C4-2B (cell line): ENCODE results near the gene PPP1R14C.

ENCODE experiments used
- H3K27ac ChIP-seq: fragments of 450-650 bp; 2 replicates; pipeline ENCODE4 v1.5.1; 2017
- CTCF ChIP-seq: fragments of 450-650 bp; conservative IDR thresholded peaks from 2 replicates; pipeline ENCODE4 v1.5.1; 2017; ENCODE audit warnings: mild to moderate bottlenecking
- ZFX ChIP-seq: fragments of 450-650 bp; IDR thresholded peaks from 2 replicates; pipeline ENCODE4 v1.6.1; 2017

The PPP1R14C gene

DNA sequence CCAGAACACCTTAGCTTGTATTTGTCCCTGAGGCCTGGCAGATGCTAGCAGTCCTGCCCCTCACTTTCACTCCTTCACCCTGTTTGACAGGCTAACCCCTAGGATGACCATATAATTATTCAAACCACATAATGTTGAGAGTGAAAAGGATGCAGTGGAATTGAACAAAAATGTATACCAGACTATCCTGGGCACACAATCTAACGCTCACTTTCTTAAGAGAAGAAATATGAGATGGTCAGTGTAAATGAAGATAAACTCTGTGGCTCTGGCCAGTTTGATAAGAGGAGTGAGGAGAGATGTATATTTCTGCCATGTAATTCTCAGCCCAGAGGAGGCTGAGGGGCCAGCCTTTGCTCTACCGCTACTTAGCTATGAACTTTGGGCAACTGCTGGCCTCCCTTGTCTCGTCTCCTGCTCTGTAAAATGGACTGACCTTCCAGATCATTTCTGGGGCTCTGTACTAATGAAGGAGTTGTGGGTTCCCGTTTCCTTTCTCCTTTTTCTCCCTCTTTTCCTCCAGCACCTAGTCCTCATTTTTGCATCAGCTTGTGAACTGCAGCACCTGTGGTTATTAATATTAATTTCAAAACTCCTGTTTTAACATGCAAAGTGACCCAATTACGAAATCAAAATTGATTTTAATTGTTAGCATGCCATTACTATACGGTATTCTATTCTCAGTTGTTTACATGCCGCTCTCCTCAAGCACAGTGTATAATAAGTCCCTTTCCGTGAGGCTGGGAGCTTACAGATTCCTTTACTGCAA is 133.5 kb downstream of the PPP1R14C start:
- H3K27ac ChIP-seq = no peak overlapping the region
- TF ChIP-seq CTCF = no peak
- TF ChIP-seq ZFX = no peak

DNA sequence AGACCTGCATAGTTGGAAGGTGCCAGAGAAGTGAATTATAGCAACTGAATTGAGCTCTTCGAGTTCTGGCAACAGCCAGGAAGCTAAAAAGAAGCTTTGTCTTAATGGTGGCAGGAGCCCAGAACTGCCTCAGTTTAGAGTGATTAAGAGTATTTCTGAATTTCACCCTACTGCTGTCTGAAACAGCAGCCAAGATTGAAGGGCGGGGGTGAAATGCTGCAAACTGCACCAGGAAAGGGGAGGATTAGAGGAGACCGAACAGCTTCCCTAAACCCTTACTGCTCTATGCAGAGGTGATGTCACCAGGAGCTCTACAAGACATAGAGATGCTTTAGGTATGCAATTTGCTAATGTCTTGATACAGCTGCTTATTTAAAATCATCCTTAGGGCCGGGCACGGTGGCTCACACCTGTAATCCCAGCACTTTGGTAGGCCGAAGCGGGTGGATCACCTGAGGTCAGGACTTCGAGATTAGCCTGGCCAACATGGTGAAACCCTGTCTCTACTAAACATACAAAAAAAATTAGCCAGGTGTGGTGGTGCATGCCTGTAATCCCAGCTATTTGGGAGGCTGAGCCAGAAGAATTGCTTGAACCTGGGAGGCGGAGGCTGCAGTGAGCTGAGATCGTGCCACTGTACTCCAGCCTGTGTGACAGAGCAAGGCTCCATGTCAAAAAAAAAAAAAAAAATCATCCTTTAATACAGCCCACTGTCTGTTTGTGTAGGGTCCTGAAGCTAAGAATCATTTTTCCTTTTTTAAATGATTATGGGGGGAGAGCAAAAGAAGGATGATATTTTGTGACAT is 134.3 kb downstream of the PPP1R14C start:
- no peak overlapping the region for H3K27ac ChIP-seq
- TF ChIP-seq CTCF = no peak

- TF ChIP-seq ZFX (no peak), CTCF (no peak)
- no peak overlapping the region for H3K27ac ChIP-seq
Measured at GRCh38 chr6:150279533-150279932, 136.7 kb downstream of the PPP1R14C start.

- no peak overlapping the region for H3K27ac ChIP-seq
- no peak for TF ChIP-seq ZFX
- TF ChIP-seq CTCF = no peak
Measured at GRCh38 chr6:150280703-150281102, 137.9 kb downstream of the PPP1R14C start.

GRCh38 chr6:150281767-150282166 is 138.9 kb downstream of the PPP1R14C start:
- H3K27ac ChIP-seq = no peak overlapping the region
- TF ChIP-seq ZFX (no peak), CTCF (no peak)

GRCh38 chr6:150282806-150283205 is 140.0 kb downstream of the PPP1R14C start:
- TF ChIP-seq CTCF (no peak), ZFX (no peak)
- H3K27ac ChIP-seq = no peak overlapping the region

DNA sequence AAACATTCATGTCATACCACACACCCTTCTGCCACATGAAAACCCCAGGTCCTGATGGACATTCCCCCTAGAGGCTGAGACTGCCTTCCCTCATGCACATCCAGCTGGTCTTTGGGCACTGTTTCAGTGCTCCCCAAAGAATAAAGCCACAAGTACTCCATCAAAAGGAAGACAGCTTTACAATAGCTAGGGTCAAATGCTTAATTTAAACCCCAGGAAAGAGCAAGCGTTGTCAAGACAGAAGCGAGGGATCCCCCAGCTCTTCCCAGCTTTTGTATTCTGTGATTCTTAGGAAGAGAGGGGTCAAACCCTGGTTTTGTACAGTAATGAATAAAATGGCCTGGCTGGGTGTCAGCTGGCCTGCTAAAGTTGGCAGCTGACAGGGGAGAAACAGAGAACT is 143.6 kb downstream of the PPP1R14C start:
- TF ChIP-seq ZFX (no peak), CTCF (no peak)
- H3K27ac ChIP-seq = no peak overlapping the region
